GM23338 (cell line): ENCODE results near the gene APOL3.

Experiments
- CREB1 ChIP-seq: fragments of 250-450 bp; sonication (Bioruptor Pico); IDR thresholded peaks from 2 replicates; pipeline ENCODE4 v1.5.0; 2020; ENCODE audit warnings: low read depth, mild to moderate bottlenecking, moderate library complexity
- CTCF ChIP-seq, 2 experiments: fragments of 200-600 bp in 1 of 2; sonication (generic) in 1 of 2; conservative IDR thresholded peaks; 2 replicates each; pipeline versions ENCODE4 v1.5.1 to v1.6.1; 2016 to 2017; ENCODE audit warnings: antibody characterized with exemption in 2 of 2, low read depth in 2 of 2, mild to moderate bottlenecking in 2 of 2, moderate library complexity in 1 of 2
- ETS1 ChIP-seq: IDR thresholded peaks from 2 replicates; pipeline ENCODE4 v1.6.1; 2016; ENCODE audit warnings: antibody characterized with exemption
- EZH2 ChIP-seq: fragments of 200-600 bp; sonication (generic); IDR thresholded peaks from one replicate; pipeline ENCODE4 v1.8.0; 2017; ENCODE audit warnings: antibody characterized with exemption, mild to moderate bottlenecking, low read depth; ENCODE audit not compliant: unreplicated experiment
- EZH2phosphoT487 ChIP-seq: fragments of 200-600 bp; sonication (generic); IDR thresholded peaks from one replicate; pipeline ENCODE4 v1.8.1; 2018; ENCODE audit warnings: antibody characterized with exemption; ENCODE audit not compliant: unreplicated experiment
- JUNB ChIP-seq: IDR thresholded peaks from one replicate; pipeline ENCODE4 v1.6.1; 2016; ENCODE audit warnings: antibody characterized with exemption; ENCODE audit not compliant: unreplicated experiment
- POLR2AphosphoS5 ChIP-seq: IDR thresholded peaks from 2 replicates; pipeline ENCODE4 v1.6.1; 2016; ENCODE audit warnings: antibody characterized with exemption, low read depth
- REST ChIP-seq: IDR thresholded peaks from one replicate; pipeline ENCODE4 v1.6.1; 2018; ENCODE audit warnings: antibody characterized with exemption; ENCODE audit not compliant: unreplicated experiment
- ZNF462 ChIP-seq: fragments of 250-450 bp; sonication (Bioruptor Pico); IDR thresholded peaks from 2 replicates; pipeline ENCODE4 v1.5.0; 2020; ENCODE audit warnings: mild to moderate bottlenecking, moderate library complexity

GRCh38 chr22:36104988-36105387 is 55.6 kb downstream of the APOL3 start:
- TF ChIP-seq EZH2: no peak
- no peak for TF ChIP-seq ETS1
- TF ChIP-seq CTCF (conservative IDR thresholded peaks at IDR 0.05; ENCODE audit: low read depth in 2 of 2): no peak
- TF ChIP-seq POLR2AphosphoS5: no peak
- TF ChIP-seq ZNF462 (CRISPR knock-in tag): no peak
- no peak for TF ChIP-seq REST
- TF ChIP-seq JUNB: no peak
- no peak for TF ChIP-seq EZH2phosphoT487
- no peak for TF ChIP-seq CREB1 (CRISPR knock-in tag)
